OCI-M2 (cell line): ENCODE results near the gene CDKAL1.
"Not testable (repeated sequence)": the region's sequence is repeated elsewhere in the genome, so short reads cannot be mapped to it uniquely, and the experiment has no call there.

ENCODE experiments used
- DNase-seq: peaks from one replicate; lab custom pipeline; 2025; ENCODE audit not compliant: unreplicated experiment; lab: John Stamatoyannopoulos, UW

The CDKAL1 gene

DNA sequence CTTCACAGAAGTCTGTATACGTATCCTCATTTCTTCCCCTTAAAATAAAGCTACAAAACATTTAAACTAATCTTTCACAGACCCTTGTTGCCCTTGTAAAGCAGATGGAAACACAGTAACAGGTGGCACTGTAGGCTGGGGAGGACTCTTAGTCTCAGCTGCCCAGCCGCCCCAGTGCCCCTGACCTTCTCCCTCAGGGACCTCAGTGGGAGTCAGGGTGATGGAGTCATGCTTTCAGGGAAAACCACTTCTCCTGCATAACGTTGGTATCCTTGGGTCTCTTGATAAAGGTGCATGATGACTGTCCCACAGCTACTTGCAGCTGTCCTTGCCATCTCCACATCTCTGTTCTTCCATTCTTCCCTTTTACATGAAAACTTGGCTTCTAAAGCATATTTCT, 198.6 kb downstream of the CDKAL1 start:
- no peak for DNase-seq

DNA sequence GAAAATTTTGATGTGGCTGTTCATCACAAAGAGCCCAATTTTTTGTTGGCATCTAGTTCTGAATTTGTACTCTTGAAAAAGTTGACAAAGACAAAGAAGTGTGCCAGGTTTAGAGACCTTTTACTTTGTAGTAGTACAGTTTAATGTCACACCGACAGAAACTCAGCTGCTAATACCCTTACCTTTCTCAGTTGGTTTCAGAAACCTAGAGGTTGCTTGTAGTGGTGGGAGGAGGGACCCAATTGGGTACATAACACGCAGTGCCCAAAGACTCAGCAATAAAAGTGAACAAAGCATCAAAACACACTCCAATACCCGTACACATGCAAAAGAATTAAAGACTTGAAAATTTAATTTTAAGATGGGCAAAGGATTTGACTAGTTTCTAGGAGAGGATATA, 203.7 kb downstream of the CDKAL1 start:
- no peak for DNase-seq

DNA sequence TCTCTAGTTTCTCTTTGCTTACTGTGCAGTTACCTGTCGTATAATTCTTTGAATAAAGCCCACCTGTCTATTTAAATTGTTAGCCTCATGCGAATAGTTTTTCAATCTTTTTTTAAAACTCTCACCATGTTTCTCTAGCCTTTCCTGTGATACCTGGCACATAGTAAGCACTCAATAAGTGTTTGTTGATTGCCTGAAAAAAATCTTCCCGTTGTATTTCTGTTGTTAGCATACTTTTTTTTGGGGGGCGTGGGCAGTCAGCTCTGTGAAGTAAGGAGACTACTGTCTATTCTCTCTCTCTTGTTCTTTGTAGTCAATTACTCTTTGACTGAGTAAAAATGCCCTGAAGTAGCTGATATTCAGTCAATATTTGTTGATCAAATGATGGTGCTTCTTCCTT, 205.8 kb downstream of the CDKAL1 start:
- DNase-seq = no peak

DNA sequence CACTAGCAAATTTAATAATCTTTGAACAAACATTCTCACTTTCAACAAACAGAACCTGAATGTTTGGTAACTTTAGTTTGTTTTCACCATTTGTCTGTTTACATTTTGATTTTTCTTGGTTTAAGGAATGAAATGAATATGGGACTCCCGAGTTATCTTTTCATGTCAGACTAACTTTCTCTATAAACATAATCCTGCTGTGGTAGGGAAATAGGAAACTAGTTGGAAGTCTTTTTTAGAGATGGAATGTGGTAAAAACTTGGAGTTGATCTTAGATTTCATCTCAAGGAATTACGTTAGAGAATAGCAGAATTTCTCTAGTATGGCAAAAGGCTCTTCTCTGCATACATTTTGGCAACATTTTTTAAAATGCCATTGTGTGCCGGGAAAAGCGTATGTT, 206.5 kb downstream of the CDKAL1 start:
- DNase-seq = no peak

DNA sequence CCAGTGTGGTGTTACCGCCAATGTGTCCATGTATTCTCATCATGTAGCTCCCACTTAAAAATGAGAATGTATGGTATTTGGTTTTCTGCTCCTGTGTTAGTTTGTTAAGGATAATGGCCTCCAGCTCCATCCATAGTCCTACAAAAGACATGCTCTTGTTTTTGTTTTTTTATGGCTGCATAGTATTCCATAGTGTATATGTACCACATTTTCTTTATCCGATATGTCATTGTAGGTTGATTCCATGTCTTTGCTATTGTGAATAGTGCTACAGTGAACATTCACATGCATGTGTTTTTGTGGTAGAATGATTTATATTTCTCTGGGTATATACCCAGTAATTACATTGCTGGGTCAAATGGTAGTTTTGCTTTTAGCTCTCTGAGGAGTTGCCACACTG, 207.2 kb downstream of the CDKAL1 start:
- no peak for DNase-seq

DNA sequence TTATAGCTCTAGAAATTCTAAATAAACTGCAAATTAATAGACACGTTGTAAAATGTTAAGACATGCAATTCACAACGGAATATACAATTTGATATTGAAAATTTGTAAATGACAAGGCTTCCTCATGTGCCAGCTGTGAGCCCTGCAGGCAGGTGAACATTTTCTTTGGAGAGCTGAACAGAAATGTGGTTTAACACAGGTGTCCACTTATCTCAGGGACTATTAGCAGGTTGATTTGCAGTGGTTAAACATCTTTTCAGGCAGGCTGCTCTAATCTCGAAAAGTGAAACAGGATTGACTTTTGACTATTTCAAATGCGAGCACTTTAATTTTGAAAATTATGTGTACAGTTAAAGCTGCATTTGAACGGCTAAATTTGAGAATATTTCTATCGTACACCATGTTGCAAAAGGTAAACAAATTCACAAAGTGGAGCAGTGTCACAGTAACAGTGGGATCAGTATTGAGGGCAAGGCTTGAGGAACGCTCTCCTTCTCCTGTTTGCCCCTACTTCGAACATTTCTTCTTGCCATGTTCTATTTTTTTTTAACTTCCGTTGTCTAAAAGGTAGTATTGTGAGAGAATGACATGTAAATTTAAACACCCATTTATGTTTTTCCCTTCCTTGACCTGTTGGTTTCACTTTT, 210.8 kb downstream of the CDKAL1 start:
- no peak for DNase-seq

DNA sequence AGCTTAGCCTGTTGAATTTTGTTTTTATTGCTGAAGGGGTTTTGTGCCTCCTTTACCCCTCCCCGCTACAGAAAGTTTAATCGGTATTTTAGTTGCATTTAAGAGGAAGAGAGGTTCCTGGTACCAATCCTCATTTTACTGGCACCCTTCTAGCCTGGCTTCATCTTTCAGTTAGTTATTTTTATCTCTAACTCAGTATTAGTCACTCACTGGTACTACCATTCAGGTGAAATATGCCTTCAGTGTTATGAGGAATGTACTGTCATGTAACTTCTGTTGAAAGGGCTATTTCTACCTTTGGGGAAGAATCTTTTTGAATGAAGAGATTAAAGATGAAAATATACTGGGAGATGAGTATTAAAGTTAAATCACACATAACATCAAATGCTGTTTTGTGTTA, 211.8 kb downstream of the CDKAL1 start:
- no peak for DNase-seq

DNA sequence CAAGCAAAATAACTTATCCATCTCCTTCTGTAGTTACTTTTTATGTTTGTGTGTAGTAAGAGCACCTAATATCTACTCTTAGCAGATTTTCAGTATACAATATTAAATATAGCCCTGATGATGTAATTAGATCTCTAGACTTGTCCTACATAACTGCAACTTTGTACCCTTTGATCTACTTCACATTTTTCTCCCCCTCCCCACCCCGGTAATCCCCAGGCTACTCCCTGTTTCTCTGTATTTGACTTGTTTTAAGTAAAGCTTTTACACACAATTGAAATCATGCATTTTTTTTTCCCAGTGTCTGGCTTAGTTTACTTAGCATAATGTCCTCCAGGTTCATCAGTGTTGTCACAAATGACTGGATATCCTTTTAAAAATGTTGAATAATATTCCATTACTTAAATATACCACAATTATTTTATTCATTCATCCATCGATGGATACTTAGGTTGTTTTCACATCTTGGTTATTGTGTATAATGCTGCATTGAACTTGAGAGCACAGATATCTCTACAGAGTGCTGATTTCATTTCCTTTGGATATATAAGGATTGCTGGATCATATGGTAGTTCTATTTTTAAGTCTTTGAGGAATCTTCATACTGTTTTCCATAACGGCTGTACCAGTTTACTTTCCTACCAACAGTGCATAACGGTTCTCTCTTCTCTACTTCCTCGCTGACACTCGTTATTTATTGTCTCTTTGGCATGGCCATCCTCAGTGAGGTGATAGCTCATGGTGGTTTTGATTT, 212.7 kb downstream of the CDKAL1 start:
- no peak for DNase-seq

DNA sequence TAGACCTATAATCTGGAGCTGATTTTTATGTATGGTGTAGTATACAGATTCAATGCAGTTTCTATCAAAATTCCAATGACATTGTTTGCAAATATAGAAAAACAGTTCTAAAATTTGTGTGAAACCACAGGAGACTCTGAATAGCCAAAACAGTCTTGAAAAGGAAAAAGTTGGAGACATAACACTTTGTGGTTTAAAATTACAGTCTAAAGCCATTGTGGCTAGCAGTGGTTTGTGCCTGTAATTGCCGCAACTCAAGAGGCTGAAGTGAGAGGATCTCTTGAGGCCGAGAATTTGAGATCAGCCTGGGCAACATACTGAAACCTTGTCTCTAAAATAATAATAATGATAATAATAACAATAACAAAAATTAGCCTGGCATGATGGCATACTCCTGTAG, 213.7 kb downstream of the CDKAL1 start:
- DNase-seq = no peak

DNA sequence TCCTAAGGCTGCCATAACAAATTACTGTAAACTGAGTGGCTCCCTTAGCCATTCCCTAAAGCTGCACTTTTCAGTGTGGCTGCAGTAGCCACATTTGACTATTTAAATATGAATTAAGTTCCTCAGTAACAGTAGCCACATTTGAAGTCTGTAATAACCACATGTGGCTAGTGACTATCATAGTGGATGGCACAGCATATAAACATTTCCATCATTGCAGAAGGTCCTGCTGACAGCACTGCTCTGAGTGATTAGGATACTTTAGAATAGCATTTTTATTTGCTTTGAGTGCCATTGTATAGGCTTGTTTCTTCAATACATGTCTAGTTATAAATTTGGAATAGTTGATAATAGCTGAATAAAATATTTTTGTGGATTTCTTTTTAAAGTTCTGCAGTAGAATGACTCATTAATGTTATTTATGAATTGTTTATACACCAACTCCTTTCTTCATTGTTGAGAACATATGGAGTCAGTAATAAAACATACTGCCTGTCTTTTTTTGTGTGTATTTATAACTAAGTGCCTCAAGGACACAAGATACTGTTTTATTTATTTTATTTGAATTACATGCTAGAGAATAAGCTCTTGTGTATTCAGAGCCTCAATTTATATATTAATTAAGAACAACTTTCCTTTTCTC, 217.2 kb downstream of the CDKAL1 start:
- DNase-seq = no peak

DNA sequence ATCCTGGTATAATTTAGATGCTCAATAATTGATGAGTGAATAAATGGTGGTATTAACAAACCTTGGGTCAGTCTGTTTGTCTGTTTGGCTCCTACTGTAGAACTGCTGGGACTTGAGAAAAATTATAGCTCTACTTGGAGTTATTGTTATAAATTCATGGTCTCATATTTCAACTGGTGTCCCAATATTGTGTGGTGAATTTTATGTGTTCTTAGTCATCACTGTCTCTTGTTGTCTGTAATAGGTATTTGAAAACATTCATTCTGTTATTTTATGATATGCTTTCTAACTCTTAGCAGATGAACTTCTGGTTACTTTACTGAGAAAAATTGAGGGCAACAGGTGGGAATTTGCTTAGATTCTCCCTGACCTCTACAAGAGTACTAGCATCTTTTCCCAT, 221.4 kb downstream of the CDKAL1 start:
- no peak for DNase-seq

DNA sequence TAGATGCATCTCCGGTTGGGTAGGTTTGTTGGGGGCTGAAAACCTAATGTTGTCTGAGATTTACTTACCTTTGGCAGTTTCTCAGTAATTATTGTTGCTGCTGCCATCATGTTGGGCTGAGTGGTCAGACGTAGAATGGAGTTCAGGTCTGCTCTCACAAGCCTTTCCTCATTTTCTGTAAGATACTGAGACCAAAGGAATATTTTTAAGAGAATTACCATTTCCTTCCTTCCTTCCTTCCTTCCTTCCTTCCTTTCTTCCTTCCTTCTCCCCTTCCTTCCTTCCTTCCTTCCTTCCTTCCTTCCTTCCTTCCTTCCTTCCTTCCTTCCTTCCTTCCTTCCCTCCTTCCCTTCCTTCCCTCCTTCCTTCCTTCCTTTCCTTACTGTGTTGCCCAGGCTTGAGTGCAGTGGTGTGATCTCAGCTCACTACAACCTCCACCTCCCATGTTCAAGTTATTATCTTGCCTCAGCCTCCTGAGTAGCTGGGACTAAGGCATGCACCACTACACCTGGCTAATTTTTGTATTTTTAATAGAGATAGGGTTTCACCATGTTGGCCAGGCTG, 222.4 kb downstream of the CDKAL1 start:
- not testable (repeated sequence) for DNase-seq

DNA sequence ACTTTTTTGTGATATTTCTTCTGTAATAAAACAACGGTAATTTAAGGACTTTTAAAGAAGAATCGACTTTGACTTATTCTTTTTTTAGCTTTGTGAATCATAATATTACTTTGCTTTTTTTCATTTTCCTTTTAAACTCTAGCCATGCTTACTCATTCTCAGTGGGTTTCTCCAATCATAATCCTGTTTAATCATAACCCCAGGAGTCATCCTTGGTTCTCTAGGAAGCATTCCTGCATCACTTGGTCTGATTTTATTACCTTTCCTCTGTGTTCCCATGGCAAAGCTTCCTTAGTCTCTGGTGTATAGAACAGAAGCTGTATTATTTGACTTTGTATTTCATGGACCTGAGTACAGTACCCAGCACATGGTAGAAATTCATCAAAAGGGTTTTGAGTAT, 223.5 kb downstream of the CDKAL1 start:
- no peak for DNase-seq

DNA sequence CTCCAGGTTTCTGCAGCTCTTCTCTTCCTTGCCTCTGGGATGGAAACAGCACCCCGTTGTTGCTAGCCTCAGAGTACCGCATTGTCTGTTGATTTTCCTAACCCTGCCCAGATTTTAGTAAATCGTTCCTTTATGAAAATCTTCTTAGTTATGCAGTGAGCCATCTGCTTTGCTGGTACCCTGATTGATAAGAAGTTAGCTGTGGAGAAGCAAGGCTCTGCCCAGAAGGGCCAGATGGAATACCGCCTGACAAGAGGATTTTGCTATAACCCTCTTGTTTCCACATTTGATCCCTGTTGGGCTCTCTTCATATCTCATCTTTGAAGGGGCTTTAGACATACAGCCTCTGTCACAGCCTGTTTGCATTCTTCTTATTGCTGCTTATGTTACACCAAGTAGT, 229.0 kb downstream of the CDKAL1 start:
- DNase-seq = no peak

DNA sequence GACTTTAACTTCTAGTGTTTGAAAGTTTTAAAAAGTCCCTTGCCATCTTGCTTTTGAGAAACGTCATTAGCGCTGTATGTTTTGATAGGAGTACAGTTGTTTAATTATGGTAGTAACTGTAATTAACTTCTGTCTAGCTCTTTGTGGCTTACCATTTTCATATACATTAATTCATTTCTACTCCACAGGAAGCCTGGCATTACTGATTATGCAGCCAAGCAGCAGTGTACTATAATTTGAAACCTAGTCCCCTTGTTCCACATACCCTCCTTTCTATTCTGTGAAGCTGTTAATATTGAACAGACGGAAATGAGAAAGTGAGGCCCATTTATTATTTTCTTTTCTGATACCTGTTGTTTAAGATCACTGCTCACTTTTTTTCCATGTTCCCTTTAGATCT, 235.4 kb downstream of the CDKAL1 start:
- no peak for DNase-seq

DNA sequence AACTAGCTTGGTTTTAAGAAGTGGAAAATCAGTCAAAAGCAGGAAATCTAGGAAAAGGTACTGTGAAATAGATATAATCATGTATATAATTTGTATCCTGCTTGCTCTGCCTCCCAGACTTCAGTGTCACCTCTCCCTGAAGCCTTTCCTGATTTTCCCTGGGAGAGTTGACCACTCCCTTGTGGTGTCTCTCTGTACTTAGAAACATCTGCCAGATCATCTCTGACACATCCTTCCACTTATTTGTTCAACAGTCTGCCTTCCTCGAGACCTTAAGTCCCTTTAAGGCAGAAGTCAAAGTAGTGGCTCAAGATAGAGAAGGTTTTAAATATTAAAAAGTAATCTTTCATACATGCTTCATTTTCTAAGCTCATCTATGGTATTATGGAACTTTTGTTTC, 236.5 kb downstream of the CDKAL1 start:
- DNase-seq = no peak

DNA sequence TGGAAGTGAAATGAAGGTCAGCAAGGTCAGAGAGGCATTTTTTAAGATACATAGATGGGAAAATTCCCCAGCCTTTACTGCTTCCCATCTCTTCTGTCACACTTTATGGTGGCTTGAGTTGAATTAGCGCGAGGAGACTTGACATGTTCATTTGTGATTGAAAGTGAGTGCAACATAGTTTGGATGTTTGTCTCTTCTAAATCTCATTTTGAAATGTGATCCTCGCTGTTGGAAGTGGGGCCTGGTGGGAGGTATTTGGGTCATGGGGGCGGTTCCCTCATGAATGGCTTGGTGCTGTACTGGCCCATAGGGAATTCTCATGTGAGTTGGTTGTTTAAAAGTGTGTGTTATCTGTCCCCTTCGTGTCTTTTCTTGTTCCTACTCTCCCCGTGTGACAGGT, 237.2 kb downstream of the CDKAL1 start:
- DNase-seq = no peak

DNA sequence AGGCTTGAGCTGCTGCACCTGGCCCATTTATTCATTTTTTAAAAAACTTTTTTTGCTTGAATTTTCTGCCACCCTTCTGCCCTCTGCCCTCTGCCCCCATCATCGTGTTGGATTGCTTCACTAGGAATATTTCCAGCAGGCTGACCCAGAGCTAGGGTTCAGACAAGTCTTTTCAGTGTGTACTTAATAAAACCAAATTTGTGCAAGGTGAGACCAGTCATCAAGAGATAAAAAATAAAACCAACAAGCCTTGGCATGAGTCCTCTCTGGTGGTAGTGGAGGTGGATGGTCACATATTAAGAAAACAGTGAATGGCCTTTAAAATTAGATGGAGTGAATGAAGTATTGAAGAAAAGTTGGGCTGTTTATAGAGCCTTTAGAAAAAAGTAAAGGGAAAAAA, 239.6 kb downstream of the CDKAL1 start:
- no peak for DNase-seq

DNA sequence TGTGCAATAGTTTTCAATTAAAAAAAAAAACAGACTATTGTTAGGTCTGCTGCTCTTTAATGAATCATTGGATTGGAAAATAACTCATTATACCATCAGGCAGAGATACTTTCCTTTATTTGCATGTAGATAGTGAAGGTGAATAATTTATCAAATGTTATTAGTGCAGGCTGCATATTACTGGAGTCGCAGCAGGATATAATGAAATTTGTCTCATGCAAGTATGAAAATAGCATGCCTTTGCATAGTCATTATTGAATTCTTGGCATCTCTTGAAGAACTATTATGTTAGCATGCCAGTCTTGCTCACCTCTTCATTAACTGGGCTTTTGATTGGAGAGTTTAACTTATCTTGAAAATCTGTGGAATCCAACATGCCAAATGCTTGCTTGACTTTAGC, 241.7 kb downstream of the CDKAL1 start:
- no peak for DNase-seq

DNA sequence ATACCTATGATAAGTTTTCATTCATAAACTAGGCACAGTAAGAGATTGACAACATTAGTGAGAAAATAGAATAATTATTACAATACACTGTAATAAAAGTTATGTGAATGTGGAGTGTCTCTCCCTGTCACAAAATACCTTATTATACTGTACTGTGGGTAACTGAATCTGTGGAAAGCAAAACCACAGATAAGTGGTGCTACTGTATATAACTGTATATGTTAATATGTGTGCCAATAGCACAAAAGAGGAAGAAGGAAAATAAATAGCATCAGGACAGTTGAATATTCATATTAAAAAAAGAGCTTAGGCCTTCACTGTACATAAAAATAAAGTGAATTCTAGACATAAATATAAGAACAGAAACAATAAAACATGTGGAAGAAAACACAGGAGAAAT, 243.5 kb downstream of the CDKAL1 start:
- no peak for DNase-seq

DNA sequence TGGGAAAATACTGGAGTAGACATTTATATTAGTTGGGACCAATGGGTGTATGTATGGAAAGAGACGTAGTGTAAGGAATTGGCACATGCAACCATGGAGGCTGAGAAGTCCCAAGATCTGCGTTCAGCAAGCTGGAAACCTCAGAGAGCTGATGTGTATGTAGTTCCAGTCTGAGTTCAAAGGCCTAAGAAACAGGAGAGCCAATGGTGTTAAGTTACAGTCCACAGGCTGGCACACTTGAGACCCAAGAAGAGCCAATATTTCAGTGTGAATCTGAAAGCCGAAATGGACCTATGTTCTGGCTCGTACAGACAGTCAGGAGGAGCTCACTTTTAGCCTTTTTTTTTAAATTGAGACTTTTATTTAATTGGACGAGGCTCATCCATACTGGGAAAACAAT, 244.2 kb downstream of the CDKAL1 start:
- no peak for DNase-seq

DNA sequence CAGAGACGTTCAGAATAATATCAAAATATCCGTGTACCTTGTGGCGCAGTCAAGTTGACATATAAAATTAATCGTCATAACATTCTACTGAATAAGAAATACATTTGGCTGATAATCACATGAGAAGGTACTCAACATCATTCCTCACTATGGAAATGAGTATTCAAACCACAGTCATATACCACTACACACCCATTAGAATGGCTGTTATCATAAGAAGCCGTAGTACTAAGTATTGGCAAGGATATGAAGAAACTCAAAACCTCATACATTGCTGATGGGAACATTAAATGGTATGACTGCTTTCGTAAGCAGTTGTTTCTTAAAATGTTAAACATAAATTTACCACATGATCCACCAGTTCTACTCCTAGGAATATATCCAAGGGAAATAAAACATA, 244.7 kb downstream of the CDKAL1 start:
- DNase-seq = no peak
